GM19463 (cell line): ENCODE measurements around the gene POLR3A.

Source experiments
- ATAC-seq: cut with Tn5 transposase; IDR thresholded peaks from one replicate; pipeline ENCODE4 v1.9.1; 2021; ENCODE audit warnings: mild to moderate bottlenecking, moderate library complexity; ENCODE audit not compliant: unreplicated experiment

POLR3A gene

DNA sequence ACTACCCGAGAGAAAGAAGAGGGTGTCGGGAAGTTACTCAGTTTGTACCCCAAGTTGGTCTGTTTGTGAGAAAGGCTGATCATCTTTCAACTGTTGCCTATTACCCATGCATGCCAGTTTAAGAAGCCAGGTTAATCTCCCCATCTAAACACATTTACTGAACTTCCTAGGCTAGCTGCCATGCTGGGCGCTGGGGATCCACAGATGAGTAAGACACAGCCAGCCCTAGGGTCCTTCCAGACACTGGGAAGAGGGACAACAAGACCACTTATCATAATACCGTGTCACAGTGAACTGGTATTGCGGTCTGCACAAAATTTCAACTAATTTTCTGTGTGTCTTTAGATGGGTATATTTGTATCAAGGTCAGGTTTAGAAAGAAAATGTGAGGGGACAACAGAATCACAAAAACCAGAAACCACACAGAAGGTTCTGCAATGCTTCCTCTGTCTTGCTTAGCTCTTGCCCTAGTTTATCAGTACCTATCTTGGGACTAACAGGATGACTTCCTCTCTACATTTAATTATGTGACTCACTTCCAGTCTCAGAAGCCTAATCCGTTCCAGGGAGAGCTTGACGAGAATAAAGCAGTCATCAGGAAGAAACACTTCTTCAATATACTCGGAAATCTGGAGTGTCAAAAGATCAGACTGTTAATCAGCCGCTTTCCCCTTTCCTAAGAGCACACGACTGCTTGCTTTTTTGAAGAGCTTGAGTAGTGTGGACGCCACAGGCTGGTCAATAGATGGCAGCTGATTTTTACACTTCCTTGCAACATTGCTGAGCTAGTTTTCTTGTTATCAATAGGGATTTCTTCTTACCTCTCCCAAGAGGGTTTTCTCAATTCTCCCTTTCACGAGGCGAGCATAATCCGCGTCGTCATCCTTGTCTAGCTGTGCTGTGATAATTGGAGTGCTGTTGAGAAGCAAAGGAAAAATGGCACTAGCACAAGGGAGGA, 45.7 kb downstream of the POLR3A start:
- ATAC-seq = no peak

DNA sequence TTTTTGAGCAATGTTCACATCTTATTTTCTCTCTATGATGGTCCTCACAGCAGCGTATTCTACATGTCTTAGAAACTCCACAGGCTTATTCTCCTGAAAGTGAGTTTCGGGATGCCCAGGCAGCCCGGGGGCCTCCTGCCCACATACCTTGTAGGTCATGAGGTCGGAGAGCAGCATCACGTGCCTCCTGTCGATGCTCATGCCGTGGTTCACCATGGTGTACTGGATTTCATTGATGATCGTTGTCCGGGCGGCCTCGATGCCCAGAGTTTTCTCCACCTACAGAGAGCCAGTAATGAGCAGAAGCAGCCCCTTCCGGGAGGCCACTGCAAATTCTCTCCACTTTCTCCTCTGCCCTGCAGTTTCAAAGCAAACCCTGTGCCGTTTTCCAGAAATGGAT, 48.0 kb downstream of the POLR3A start:
- no peak for ATAC-seq

DNA sequence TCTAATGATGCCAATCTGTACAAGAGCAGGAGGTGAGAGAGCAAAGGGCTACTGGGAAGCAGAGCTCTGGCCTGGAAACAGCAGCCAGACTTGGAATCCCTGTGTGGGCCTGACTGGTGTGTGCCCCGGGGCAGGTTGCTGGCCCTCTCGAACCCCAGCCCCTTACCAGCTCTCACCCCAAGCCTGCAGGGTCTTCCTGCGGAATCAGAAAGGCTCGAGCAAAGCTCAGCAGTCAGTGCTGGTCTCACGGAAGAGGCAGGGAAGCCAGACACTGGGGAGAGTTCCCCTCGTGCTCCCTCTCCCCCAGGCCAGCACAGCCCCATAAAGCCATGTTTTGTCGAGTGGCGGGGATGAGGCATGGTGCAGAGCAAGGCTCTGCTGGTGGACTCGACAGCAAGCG, 50.1 kb downstream of the POLR3A start:
- no peak for ATAC-seq

DNA sequence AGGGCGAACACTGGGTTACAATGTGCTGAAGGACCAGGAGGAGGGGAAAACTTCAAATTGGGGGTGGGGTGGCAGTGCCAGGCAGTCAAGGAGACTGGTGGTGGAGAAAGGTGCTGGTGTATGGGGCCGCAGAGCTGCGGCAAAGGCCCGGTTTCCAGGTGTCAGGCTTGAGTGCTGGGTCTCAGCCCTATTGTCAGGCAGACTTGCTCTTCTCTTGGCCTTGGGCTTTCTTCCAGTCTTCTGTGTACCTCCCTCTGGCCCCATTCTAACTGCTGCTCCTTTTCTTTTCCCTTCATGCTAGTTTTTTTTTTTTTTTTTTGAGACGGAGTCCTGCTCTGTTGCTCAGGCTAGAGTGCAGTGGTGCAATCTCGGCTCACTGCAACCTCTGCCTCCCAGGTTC, 51.0 kb downstream of the POLR3A start:
- no peak for ATAC-seq

DNA sequence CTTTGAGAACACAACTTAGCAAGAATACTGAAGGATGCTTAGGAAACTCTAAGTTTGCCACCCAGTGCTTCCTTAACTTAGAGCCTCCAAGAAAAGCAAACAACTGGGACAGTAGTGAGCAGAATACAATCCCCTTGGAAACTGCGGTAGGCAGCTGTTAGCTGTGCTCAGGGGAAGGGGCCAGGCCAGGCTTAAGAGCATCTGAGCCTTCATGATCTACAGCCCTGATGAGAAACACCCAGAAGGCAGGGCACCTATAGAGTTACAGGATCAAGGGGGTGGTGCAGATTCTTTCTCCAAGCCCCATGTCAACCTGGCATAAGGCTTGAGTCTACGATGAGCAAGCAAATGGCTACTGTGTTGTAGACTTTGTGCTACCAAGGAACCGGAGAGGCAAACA, 51.4 kb downstream of the POLR3A start:
- ATAC-seq = no peak

DNA sequence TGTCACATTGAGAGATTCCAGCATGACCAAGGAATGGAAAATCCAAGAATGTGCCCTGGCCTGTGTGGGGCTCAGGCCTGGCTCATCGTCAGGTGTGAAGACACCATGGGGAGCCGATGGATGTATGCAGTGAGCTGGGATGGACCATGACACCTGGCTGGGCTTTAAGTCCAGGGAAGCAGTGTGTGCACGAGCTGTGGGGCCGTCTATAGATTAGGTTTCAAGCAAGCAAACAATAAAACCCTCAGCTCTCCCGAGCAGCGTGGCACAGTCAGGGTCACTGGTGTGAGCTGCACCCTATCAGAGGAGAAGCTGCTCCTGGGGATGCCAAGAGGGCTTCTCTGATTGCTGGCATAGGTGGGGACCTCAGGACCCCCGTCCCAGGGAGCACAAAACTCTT, 52.3 kb downstream of the POLR3A start:
- no peak for ATAC-seq

DNA sequence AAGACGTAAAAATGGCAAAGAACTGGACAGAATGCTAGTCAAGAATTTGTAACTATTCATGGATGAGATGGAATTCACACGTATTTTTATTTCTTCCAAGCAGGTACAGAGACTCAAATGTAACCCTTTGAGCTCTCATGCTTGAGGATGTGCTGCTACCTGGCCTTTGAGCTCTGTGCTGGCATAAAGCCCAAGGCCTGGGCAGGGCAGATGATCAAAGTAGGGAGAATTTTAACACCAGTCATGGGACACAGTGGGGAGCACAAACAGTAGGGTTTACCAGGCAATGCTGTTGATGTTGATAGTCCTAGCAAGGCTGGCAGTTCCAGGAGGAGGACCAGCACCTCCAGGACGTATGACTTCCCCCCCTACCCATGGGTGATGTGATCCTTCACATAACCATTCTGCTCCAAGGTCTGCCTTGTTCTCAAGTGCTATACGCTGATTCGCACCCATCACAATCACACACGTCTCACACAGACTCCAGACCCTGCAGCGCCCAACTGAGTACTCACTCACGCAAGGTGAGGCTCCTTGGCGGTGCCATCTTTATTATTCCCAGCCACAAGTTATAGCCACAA, 54.1 kb downstream of the POLR3A start:
- ATAC-seq = no peak

DNA sequence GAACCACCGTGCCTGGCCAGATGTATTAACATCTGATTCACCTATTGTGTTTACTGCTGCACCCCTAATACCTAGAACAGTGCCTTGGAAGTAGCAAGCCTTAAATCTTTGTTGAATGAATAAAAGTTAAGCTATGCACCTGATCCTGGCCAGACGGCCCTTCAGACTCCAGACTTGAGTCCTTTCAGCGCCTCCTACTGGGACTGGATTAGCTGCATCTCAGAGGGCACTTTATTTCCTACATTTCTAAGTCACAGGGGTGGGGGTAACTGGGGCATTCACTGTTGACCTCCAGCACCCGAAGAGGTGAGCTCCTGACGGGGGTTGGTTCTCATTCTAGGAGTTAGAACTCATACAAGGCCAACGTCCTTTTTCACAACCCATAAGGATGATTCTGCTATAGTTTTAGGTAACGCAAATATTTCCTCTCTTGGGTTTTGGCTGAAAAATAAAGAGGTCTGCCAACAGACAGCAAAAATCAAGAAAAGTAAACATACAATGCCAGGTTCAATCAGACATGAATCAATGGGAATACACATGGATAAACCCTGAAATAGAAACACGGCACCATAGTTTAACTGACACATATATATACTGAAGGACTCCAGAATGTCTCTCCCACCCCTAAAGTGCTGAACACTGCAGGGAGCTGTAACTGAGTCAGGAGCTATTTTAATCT, 54.8 kb downstream of the POLR3A start:
- no peak for ATAC-seq

DNA sequence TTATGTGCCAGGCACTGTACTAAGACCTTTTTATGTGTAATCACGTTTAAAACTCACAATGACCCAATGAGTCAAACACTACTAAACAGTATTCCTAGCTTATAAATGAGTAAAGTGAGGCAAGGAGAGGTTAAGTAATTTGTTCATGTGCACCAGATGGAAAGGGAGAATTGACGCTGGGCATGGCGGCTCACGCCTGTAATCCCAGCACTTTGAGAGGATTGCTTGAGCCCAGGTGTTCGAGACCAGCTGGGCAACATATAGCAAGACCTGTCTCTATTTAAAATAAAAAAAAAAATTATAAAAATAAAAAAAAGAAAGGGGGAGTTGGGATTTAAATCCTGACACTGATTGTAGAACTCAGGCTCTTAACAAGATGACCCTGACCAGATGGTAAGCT, 56.0 kb downstream of the POLR3A start:
- no peak for ATAC-seq

DNA sequence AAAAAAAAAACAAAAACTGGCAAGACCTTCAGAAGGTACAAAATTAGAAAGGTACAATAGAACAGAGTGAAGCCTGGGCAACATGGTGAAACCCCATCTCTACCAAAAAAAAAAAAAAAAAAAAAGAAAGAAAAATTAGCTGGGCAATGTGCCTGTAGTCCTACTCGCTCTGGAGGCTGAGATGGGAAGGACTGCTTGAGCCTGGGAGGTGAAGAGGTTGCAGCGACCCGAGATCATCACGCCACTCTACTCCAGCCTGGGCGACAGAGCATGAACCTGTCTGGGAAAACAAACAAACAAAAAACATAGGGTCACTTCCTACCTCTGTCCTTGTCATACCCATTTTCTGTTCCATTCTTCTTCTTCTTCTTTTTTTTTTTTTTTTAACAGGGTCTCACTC, 57.2 kb downstream of the POLR3A start:
- ATAC-seq = no peak

DNA sequence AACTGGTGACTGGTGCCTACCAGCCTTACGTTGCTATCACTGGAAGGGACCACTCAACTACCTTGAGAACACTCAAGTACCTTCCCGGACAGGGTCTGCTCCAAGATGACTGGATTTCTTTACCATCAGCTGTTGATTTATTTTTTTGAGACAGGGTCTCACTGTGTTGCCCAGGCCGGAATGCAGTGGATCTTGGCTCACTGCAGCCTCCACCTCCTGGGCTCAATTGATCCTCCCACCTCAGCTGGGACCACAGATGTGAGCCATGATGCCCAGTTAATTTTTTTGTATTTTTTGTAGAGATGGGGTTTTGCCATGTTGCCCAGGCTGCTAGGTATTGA, 57.5 kb downstream of the POLR3A start:
- no peak for ATAC-seq

DNA sequence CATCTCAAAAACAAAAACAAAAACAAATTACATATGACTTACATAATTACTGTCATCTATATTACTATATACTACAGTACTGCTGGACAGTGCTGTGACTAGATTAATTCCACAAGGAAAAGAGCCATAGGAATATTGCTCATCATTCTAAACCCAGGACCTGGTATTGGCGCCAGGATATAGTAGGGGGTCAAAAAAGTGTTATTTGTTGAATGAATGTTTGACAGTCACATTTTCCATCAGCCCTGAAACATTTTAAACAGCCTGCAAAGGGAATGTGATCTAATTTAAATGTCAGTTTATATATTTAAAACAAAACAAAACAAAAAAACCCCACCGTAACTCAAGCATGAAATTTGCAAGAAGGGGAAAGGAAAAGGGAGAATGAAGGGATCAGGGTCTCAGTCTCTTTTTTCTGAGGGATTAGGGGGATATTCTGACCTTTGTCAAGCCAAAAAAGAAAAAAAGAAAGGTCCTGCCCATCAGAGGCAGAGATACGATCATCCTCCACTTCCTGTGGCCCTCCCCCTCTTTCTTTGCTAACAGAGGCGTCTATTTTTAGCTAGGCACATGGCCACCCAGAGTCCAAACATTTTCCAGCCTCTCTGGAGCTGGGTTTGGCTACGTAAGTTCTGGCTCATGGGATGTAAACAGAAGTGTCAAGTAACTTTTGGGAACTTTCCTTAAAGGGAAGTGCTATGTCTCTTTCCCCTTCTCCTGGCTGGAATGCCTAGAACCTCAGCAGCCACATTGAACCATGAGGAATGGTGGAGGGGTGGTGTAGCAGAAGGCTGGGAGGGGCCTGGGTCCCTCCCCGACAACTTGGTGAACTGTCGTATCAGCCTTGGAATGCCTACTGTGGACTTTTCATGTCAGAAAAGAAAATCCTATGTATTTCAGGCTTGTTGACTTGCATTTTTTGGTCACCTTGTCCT, 58.2 kb downstream of the POLR3A start:
- ATAC-seq = no peak

DNA sequence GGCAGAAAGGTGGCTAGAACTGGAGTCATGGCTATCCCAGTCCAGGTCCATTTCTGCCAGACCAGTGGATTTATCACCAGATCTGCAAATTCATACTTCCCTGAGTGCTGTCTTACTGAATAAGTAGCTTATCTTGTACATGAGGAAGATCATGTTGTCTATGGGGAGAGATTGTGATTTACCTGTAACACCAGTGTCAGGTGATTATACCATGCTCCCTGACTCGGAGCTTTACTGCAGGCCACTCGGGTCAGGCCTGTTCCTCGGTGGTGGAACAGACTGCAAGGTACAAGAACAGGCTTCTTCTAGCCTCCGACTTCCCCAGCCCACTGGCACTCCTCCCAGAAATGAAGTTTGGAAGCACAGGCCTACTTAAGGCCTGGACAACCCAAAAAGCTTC, 60.2 kb downstream of the POLR3A start:
- ATAC-seq = no peak

DNA sequence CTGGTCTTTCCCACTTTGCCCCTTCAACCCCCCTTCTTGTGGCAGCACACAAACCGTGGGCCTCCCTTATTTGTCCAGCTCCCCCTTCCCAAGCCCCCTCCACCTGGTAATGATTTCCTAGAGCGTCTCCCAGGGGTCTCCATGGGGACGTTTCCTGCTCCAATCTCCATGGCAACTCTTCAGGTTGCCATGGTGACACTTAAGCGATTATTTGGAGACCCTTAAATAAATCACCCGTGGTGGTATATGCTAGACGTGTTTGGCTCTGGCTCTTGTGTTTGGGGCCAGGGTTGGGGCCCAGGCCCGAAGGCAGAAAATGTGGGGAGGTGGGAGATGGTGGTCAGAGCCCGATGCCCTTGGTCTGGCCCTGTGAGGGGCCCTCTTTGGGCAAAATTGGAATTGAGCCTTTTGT, 61.7 kb downstream of the POLR3A start:
- ATAC-seq = no peak

DNA sequence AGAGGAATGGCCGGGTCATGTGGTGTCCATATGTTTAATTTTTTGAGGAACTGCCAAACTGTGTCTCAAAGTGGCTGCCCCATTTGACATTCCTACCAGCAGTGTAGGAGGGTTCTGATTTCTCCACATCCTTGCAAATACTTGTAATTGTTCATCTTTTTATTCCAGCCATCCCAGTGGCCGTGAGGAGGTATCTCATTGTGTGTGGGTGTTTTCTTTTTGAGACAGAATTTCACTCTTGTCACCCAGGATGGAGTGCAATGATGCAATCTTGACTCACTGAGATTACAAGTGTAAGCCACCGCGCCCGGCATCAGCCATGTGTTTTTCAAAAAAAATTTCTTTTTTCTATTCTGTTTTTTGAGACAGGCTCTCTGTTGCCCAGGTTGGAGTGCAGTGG, 64.0 kb downstream of the POLR3A start:
- no peak for ATAC-seq

DNA sequence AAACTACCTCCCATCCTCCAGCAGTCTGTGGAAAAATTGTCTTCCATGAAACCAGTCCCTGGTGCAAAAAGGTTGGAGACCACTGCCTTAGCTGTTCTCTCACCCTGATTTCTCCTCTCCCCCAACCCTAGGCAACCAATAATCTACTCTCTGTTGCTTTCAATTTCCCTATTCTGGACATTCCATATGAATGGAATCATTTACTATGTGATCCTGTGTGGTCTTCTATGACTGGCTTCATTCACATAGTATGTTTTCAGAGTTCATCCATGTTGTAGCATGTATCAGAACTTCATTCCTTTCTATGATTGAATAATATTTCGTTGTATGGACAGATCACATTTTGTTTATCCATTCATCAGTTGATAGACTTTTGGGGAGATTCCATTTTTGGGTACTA, 64.5 kb downstream of the POLR3A start:
- no peak for ATAC-seq

DNA sequence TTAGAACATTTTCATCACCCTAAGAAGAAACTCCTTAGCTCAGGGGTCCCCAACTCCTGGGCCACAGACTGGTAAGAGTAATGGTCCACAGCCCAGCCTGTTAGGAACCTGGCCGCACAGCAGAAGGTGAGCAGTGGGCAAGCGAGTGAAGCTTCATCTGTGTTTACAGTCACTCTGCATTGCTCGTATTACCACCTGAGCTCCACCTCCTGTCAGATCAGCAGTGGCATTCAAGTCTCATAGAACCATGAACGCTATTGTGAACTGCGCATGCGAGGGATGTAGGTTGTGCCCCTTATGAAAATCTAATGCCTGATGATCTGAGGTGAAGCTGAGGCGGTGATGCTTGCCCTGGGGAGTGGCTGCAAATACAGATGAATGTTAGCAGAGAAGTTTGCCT, 65.4 kb downstream of the POLR3A start:
- no peak for ATAC-seq

DNA sequence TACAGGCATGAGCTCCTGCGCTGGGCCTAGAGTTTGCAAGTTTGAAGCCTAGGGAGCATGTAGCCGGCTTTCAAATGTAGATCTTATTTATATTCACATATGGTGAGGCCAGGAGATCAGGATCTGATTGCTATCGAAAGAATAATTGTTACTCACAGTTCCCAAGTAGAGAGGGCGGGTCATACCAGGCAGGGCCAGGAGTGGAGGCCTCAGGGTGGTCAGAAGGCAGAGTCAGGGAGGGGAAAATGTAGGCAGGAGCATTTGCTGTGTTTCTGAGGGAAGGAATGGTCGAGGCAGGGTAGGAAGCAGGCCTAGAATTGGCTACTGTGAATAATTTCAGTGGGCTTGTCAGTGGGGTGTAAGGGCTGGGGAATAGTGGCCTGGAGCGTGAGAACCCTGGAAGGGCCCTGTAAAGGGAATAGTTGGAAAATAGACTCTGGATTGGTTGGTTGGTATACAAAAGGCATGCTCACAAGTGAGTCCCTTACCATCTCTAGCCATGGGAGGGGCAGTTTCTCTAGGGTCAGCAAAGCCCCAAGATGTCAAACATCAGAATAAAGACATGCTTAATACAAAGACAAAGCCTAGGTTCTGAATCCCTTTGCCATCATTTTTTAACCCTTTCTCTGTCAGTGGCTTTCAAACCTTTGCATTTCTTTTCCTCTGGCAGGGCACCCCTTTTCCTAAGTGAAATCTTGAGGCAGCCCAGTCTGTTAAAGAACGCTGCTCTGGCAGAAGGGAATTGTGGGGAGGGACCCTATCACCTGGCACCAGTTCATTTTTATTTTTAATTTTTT, 66.8 kb downstream of the POLR3A start:
- no peak for ATAC-seq

DNA sequence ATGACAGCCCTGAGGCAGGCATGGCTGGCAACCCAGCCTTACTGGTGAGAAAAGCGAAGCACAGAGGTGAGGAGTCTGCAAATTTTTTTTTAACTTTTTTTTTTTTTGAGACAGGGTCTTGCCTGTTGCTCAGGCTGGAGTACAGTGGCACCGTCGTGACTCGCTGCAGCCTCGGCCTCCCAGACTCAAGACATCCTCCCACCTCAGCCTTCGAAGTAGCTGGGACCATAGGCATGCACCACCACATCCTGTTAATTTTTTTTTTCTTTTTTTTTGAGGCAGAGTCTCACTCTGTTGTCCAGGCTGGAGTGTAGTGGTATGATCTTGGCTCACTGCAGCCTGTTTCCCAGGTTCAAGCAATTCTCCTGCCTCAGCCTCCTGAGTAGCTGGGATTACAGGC, 67.6 kb downstream of the POLR3A start:
- ATAC-seq = no peak

DNA sequence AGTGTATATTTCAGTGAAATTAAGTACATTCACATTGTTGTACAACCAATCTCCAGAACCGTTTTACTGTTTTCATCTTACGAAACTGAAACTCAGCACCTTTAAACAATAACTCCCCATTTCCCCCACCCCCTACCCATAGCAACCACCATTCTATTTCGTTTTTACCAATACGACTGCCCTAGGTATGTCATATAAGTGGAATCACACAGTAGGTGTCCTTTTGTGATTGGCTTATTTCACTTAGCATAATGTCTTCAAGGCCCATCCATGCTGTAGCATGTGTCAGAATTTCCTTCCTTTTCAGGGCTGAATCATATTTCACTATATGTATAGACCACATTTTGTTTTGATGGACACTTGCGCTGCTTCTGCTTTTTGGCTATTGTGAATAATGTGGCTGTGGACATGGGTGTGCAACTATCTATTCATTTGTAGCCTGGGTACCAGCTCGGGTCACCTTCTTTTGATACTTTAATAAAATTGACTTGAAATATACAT, 68.4 kb downstream of the POLR3A start:
- ATAC-seq = no peak
